Measurements from ENCODE around the gene RBKS.

The RBKS gene

DNA sequence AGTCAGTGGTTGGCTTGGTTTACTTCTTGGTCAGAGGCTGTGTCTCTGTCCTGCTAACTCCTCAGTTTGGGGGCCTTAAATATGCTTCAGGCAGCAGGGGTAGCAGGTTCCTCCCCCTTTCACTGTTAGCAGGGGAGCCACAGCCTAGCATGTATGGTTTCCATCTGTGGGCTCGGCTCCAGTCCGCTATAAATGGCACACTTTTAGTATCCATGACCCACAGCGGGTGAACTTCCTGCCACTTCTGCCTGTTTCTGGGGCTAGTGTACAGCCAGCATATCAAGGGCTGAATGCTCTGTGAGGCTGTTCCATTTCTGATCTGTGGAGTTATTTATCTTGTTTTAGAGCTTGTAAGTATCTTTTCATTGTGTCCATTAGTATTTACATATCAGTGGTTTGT is 60.4 kb downstream of the RBKS start:
- DNase-seq, result no peak

DNA sequence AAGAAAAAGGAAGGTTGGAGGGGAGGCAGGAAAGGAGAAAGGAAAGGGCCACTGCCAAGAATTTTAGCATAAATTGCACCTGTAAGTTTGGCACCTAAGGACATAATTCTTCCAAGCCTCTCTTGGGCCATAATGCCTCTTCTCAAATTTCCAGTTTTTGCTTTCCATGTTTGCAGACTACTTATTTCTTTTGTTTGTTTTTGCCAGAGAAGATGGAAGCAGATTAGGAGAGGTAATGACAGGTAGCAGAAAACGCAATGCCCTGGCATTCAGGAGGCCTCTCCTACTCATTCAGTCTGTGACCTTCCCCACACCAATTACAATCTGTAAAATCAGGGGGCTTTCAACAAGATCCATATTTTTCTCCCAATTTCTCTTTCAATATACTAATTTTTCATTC is 61.9 kb downstream of the RBKS start:
- DNase-seq, result no peak

DNA sequence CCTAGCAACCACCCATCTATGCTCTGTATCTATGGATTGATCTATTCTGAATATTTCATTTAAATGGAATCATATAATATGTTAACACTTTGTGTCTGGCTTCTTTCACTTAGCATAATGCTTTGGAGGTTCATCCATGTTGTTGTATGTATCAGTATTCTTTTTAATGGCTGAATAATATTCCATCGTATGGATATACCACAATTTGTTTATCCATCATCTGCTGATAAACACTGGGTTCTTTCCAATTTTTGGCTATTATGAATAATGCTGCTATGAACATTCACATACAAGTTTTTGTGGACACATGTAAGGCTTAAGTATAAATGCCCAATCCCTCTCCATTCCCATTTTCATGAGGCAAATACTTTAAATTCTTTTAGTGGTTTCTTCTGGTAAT is 65.8 kb downstream of the RBKS start:
- DNase-seq, result no peak

DNA sequence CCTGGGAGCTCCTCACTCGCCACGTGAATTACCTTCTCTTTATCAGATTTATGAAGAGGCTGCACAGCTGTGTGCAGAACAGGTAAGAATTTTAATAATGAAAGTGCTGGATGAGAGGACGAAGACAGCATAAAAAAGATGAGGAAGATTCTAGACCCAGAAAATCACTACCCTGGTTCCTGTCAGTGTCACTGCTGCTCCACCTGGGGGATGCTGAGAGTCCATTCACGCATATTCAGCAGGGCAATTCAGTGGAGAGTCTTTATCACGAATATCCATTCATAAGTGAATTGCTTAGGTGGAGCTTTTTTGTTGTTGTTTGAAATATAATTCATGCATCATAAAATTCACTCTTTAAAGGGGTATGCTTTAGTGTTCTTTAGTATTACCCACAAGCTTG is 66.6 kb downstream of the RBKS start:
- DNase-seq, result no peak

DNA sequence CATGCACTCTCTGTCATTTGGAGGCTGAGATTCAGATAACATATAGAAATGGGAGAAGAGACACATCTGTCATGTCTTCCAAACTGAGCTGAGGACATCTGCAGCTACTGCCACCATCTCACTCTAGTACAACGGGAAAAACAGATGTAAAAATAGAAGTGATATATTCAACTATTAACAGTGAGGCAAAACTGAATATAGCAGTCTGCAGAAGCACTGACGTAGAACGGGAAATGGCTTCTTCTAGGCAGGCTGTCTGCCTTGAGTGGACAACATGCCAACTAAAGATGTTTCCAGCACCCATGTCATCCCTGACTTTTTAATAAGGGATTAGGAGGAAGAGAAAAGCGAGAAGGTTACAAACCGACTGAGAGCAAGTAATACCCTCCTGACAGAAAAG is 67.1 kb downstream of the RBKS start:
- no peak for DNase-seq

DNA sequence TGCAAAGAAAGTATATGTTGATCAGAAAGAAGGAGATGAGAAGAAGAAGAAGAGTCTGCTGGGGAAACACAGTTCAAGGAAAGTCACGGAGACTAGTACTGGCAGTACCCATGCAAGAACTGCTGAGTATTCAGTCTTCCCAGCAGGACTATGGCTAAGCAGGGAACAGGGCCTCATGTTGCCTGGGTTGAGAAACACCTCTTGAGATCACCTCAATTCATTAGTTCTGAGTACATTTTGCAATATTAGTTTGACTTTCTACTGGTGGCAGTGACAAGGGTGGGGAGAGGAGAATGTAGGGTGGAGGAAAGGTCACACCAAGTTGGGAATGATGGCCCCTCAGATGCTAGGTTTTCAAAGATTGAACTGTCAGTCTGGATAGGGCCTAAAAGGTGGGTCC is 68.1 kb downstream of the RBKS start:
- DNase-seq, result no peak

DNA sequence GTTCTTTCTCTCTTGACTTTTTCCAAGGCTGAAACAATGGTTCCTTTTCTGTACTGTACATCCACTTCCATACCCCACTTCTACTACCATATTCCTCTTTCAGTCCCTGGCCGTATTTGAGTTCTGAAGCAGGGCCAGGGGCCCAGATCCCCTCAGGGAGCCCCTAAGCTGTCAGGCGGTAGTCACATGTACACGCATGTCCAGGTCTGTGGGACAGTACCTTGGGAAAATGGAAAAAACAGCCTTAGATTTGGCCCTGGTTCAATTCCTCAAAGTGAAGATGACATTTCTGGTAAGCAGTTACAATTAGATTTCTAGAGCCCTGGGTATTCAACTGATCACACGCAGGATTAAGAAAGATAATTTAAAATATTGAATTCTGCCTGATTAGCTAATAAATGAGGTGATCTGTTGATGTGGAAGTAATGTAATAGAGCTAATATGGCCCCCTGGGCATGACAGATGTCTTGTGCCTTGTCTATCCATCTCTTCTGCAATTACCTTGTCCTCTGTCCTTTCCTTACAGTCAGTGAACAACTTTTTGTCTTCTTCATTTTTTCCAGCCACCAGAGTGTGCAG is 74.2 kb downstream of the RBKS start:
- DNase-seq, result no peak

DNA sequence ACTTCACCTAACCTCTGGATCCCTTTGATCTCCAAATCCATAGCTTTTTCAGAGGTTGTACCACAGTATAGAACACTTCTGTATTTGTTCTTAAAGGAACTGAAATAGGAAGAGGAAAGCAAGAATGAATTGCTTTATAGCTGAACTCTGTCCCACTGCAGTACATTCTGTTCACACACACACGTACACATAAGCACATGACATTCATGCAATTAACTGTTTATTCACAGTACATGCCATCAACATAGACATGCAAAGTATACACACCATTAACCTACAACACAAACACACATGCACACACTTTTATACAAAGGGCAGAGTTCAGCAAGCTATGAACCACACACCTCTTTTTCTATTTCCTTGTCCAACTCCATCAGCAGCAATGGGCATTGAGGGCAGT is 75.4 kb downstream of the RBKS start:
- DNase-seq, result no peak

DNA sequence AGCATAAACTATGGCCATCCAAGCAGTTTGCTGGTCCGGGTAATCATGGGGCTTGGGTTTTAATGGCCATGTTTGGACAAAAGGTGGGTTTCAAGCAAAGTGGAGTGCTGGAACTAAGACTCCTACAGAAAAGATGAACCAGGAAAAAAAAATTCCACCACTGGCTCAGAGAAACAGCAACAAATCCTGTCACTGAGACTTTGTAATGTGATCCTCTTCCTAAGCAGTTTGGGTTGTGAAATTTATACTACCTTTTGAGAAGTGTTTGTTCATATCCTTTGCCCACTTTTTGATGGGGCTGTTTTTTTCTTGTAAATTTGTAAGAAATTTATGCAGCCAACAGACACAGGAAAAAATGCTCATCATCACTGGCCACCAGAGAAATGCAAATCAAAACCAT is 78.4 kb downstream of the RBKS start:
- no peak for DNase-seq

DNA sequence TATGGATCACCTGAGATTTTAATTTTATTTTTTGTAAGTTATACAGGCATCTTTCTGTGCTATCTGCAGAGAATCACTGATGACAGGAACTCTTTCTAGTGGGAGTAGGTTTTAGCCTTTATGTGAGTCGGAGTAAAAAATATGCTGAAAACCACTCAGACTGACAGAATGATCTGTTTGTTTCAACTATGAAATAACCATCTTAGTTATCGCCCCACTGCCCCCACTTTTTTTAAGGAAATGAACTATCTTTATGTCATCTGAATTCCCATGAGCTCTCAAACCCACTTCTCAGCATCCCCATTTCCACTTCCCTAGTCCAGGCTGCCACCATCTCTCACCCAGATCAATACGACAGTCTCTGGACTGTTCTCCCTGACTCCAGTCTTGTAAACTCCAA is 79.7 kb downstream of the RBKS start:
- no peak for DNase-seq

DNA sequence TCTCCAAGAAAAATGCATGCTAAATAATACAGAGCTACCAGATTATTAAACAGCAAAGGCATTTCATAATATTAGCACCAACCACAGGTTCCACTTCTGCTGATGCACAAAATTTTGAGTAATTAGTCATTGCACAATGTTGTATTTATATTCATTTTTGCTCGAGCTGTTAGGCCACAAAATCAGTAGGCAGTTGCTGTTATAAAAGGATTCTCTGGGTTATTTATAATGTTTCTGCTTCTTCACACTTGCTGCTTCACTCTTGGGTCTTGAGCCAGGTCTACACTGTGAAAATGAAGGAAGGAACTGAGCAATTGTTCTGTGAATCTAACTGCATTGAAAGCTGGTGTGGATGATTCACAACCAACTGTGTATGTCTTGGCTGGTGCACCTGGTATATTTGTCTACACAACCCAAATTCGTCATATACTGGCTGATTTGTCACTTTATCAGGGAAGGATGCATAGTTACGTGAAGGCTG is 80.4 kb downstream of the RBKS start:
- no peak for DNase-seq

DNA sequence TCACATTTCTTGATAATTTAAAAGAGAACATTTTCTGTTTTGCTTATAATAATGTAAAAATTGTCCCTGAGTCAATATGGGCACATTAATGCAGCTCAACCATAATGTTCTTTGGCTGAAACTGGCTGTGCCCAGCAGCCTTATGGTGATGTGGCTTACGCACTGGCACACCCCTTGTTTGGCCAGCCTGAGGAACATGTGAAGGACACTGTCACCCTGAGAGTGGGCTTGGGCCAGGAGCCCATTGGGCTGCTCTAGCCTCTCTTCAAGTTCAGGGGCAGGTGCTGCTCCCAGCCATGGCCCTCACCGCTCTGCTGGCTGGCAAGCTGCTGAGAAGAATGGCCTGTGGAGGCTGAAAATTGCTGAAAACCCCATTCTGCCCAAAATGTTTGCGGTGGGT is 81.2 kb downstream of the RBKS start:
- no peak for DNase-seq

DNA sequence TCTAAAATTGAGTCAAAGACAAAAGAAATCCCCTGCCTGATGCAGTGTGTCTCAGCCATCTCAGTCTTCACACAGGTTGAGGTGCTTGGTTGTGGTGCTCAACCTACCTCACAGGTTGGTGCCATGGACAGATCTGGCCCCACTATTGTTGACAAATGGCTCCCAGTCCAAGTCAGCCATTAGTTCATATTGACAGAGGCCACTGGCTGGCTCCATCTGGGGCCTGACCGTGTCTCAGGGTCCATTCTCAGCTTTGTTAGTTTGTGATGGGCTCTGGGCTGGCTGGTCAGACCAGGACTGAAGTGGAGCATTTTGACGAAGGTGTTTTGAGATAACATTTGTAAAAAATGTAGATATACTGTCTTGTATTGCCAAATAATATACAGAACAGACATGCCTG is 81.8 kb downstream of the RBKS start:
- no peak for DNase-seq

DNA sequence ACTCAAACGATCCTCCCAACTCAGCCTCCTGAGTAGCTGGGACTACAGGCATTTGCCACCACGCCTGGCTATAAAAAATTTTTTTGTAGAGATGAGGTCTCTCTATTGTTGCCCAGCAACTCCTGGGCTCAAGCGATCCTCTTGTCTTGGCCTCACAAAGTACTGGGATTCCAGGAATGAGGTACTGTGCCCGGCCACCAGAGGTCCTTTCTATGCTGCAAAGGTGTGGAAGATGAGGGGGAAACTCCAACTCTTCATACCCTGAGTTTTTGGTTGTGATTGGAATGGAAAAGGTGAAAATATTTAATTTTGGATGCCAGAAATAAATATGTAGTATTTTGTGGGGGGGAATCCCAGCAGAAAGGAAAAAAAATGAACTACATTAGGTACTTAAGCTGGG is 82.7 kb downstream of the RBKS start:
- DNase-seq, result no peak

DNA sequence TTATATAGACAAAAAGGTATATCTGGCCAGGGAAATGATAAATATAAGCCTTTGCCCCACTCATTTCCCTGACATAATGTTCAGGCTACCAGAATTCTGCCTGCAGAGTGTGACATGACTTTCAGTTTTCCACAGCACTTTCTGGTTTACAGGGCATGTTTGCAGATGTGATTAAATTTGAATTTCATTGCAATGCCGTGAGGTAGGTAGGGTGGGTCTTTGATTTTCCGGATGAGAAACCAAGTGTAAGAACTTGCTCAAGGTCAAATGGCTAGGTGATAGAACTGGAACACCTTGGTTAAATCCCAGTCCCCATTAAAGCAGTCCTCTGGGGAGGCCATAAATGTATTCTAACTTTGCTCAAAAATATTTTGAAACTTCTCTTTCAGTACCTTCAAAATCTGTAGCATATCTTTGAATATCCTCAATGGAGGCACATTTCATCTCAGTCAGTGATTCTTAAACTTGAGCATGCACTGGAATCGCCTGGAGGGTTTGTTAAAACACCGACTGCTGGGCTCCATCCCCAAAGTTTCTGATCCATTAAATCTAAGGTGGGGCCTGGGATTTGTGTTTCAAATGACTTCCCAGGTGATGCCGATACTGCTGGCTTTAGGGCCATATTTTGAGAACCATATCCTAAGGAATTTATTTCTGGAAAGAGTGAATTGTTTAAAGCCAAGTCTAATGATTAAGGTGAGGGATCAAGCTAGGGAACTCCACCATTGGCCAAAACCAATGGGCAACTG is 83.7 kb downstream of the RBKS start:
- DNase-seq, result no peak

DNA sequence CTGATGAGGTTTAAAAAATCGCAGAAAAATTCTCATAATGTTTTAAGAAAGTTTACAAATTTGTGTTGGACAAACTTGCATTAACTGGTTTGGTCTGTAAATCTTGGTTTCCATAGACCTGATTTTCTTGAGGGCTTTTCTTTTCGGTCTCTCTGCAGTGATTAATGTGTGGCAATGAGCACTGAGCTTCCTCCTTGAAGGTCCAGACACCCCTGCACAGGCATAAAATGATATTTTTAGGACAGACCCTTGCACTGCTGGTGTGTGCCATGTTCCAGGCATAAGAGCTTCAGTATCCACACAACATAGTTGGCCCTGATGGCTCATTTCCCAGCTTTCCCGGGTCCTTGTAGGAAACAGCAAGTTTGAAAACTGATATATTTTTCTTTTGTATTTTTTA is 85.0 kb downstream of the RBKS start:
- DNase-seq, result no peak

DNA sequence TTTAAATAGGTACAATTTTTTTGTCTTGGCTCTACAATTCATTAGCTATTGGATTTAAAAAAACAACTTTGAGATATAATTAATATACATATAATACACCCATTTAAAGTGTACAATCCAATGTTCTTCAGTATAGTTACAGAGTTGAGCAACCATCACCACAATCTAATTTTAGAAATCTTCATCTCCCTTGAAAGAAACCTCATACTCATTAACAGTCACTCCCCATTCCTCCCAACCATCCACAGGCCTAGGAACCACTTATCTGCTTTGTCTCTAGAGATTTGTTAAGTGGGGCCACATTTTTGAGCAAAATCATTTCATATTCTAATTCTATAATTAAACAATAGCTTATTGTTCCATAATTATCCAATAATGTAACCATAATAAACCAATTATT is 86.0 kb downstream of the RBKS start:
- DNase-seq, result no peak

DNA sequence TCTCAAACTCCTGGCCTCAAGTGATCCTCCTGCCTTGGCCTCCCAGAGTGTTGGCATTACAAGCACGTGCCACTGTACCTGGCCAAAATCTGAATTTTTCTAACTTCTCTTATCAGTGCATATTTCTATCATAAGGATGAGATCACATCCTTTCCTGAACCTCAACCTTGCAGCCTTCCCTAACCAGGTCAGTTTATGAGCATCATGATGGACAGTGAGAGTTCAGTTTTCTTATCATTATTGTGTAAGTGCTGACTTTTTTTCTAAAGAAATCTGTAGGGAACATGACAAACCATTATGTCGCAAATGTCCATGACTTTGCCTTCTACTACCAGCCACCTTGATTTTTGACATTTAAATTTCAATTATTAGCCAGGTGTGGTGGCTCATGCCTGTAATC is 87.1 kb downstream of the RBKS start:
- no peak for DNase-seq

DNA sequence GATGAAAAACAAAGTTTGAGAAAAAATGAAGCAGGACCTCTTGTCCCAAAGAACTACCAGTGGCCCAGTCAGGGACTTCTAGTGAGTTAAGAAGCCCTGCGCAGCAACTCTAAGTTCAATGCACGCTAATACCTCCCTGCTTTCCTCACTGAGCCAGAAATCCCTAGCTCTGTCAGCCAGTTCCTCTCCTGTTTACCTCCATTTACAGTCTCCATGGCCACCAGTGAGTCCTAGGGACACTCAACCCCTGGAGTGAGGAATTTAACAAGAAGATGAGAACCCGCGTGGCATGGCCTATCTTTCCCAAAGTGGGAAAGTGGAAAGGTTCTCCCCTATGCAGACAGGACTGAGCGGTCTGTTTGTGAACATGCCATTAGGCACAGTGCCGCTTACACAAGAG is 87.6 kb downstream of the RBKS start:
- DNase-seq, result no peak

DNA sequence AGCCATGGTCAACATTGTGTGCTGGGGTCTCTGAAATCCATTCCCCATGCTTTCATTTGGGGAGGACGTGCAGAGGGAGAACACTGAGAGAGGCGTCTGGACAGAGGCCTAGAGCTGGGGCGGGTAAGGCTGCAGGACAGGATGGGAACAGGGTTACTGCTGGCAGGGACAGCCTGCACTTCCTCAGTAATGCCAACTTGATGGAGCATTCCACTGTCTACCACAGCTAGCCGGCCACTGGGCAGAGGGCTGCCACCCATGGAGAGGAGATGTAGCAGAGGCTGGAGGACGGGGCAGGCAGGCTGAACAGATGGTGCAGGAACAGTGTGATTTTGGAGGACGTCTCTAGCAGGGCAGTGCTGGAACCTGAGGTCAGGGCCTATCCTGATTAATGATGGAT is 89.3 kb downstream of the RBKS start:
- no peak for DNase-seq

DNA sequence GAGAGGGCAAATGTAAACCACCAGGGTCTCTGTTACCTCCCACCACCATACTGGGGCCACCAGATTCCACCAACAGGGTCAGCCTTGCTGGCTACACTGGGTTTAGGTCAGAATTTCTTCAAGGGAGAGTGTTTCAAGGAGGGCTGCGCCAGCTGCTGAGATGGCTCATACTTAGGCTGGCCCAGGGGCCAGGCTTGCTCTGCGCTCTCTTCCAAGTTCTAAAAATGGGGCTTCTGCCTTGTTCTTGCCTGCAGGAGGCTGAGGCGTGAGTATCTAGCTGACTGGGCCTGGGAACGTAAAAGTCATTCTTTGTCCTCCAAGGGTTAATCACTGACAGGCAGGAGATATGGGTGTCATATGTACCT is 90.6 kb downstream of the RBKS start:
- no peak for DNase-seq

DNA sequence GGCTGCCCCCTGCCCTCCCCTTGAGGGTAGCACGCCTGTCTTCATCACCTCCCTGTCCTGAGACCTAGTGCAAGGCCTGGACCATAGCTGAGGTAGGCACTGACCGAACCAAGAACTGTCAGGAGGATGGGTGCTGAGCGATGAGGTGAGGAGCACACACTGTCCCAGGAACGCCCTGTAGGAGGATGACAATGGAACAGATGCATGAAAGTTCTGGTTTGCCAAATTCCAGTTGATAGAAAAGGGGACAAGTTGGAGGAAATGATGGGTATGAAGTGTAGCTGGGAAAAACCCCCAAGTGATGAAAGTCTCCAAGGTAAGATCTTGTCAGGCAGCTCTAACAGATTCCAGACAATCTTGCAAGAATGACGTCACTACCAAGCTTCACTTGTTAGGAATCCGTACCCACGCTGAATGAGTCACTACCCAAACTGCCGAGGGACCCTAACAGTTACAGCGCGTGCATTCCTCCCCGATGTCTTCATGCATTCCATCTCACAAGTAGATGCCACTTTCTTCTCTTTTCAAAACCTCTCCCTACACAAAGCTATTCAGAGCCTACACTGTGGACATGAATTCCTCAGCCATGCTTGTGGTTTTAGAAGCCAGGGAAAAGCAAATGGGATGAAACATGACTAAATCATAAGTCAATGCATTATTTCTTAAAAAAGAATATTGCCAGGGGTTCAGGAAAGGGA is 91.1 kb downstream of the RBKS start:
- DNase-seq, result no peak

DNA sequence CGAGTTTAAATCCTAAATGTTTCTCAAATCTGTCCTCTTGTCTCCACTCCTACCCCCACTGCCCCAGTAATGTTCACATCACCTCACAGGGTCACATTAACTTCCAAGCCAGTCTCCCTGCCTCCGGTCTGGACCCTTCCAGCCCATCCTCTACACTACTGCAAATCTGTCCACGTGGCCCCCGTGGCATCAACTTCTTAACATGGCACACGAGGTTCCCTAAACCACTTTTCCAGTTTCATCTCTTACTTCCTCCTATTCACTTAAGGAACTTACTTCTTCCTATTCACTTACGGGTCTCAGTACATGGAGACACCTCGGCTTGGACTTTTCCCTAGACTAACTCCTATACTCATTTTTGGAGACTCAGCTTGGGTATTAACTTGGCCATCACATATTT is 91.7 kb downstream of the RBKS start:
- no peak for DNase-seq

DNA sequence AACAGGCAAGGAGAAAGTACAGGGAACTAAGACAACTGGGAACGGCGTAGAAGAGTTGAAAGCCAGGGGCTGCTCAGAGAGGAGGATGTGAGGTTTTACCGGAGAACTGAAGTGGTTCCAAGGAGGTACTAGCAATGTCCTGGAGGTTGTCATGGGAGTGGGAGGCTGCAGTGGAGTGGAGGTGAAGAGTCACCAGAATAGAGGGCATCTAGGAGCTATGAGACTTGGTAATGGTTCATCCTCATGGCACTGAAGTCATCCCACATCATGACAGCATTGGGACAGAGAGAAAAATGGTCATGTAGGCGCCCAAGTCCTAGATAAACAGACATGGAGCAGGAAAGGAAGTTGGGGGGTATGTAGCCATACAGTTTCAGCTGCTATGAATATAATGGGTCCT is 92.3 kb downstream of the RBKS start:
- DNase-seq, result no peak
